COLO829 (cell line): Measurements from ENCODE around the gene NR2C1.

Experiments
- DNase-seq: peaks from one replicate; pipeline ENCODE4 v3.0.0; 2012; ENCODE audit warnings: low spot score

The NR2C1 gene

GRCh38 chr12:95083938-95084337 lies 10.5 kb upstream of the NR2C1 start:
- DNase-seq = peak; percentile 8

GRCh38 chr12:95083471-95083870 lies 10.1 kb upstream of the NR2C1 start:
- no peak for DNase-seq

- no peak for DNase-seq
Observed at GRCh38 chr12:95077341-95077740, 3.9 kb upstream of the NR2C1 start.

- no peak for DNase-seq
Observed at GRCh38 chr12:95074766-95075165, 1.3 kb upstream of the NR2C1 start.

GRCh38 chr12:95073698-95074520 lies 491 bp upstream of the NR2C1 start:
- DNase-seq = no peak

- no peak for DNase-seq
Observed at GRCh38 chr12:95070378-95070777, 3.0 kb downstream of the NR2C1 start.

GRCh38 chr12:95066091-95066855 lies 7.1 kb downstream of the NR2C1 start:
- no peak for DNase-seq

- no peak for DNase-seq
Observed at GRCh38 chr12:95060951-95061350, 12.5 kb downstream of the NR2C1 start.

- DNase-seq = no peak
Observed at GRCh38 chr12:95059984-95060383, 13.4 kb downstream of the NR2C1 start.

- no peak for DNase-seq
Observed at GRCh38 chr12:95057424-95057823, 16.0 kb downstream of the NR2C1 start.

GRCh38 chr12:95055057-95055456 lies 18.4 kb downstream of the NR2C1 start:
- DNase-seq = no peak

GRCh38 chr12:95054206-95054605 lies 19.2 kb downstream of the NR2C1 start:
- no peak for DNase-seq

- no peak for DNase-seq
Observed at GRCh38 chr12:95051241-95051640, 22.2 kb downstream of the NR2C1 start.

GRCh38 chr12:95037906-95038305 lies 35.5 kb downstream of the NR2C1 start:
- no peak for DNase-seq

- DNase-seq = no peak
Observed at GRCh38 chr12:95034750-95035149, 38.7 kb downstream of the NR2C1 start.

- DNase-seq = no peak
Observed at GRCh38 chr12:95022477-95022876, 50.9 kb downstream of the NR2C1 start.

GRCh38 chr12:95017482-95017881 lies 55.9 kb downstream of the NR2C1 start:
- DNase-seq = no peak

GRCh38 chr12:95016120-95016519 lies 57.3 kb downstream of the NR2C1 start:
- no peak for DNase-seq

- no peak for DNase-seq
Observed at GRCh38 chr12:95014554-95014953, 58.9 kb downstream of the NR2C1 start.

- no peak for DNase-seq
Observed at GRCh38 chr12:95006206-95006605, 67.2 kb downstream of the NR2C1 start.

- no peak for DNase-seq
Observed at GRCh38 chr12:95004610-95005009, 68.8 kb downstream of the NR2C1 start.

GRCh38 chr12:95003921-95004272 lies 69.5 kb downstream of the NR2C1 start:
- no peak for DNase-seq

- DNase-seq = peak; percentile 92
Observed at GRCh38 chr12:95003213-95003920, 70.1 kb downstream of the NR2C1 start, which contains the start of gene NDUFA12. TSS of gene NDUFA12 (minus strand) at chr12:95003697. CDS start at chr12:95003680, 17 bp downstream.
